Activated CD8-positive, alpha-beta memory T cell treated with anti-CD3 and anti-CD28 coated beads, Interleukin-2, amount 50 U/mL, for 48 hours (primary cell): ENCODE data around the gene GOLGA6D.
"Not testable (repeated sequence)": the region's sequence is repeated elsewhere in the genome, so short reads cannot be mapped to it uniquely, and the experiment has no call there.

Experiments
- DNase-seq: peaks from one replicate; pipeline ENCODE4 v3.0.0-alpha.2; 2020

Gene GOLGA6D

DNA sequence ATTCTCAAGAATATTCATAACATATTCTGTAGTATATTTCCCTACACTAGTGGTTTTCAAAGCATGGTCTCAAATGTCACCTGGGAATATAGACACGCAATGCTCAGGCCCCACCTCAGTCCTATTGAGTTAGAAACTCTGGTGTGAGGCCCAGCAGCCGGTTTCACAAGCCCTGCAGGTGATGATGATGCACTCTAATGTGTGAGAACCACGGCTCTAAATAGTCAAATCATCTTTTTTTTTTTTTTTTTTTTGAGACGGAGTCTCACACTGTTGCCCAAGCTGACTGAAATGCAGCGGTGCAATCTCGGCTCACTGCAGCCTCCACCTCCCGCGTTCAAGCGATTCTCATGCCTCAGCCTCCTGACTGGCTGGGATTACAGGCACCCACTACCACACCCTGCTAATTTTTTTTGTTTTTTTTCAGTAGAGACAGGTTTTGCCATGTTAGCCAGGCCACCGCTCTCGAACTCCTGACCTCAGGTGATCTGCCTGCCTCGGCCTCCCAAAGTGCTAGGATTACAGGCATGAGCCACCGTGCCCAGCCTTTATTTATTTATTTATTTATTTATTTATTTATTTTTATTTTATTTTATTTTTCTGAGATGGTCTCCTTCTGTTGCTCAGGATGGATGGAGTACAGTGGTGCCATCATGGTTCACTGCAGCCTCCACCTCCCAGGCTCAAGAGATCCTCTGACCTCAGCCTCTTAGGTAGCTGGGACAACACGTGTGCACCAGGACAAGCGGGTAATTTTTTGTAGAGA, 51.2 kb downstream of the GOLGA6D start:
- not testable (repeated sequence) for DNase-seq

DNA sequence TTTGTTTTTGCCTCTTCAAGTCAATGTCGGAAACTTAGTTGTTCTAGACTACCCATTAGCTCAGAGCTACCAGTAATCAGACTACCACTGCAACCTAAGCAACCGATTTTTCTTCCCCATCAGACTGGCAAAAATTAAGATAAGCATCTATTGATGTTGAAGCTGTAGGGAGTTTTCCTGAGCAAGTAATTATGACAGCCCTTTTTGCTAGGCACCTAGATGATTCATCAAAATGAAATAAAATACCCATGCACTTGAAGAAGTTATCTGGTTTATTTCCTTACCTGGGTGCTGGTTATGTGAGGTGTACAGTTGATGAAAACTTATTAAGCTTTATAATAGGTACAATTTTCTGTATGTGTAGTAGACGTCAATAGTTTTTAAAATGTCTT, 52.7 kb downstream of the GOLGA6D start:
- DNase-seq: no peak

DNA sequence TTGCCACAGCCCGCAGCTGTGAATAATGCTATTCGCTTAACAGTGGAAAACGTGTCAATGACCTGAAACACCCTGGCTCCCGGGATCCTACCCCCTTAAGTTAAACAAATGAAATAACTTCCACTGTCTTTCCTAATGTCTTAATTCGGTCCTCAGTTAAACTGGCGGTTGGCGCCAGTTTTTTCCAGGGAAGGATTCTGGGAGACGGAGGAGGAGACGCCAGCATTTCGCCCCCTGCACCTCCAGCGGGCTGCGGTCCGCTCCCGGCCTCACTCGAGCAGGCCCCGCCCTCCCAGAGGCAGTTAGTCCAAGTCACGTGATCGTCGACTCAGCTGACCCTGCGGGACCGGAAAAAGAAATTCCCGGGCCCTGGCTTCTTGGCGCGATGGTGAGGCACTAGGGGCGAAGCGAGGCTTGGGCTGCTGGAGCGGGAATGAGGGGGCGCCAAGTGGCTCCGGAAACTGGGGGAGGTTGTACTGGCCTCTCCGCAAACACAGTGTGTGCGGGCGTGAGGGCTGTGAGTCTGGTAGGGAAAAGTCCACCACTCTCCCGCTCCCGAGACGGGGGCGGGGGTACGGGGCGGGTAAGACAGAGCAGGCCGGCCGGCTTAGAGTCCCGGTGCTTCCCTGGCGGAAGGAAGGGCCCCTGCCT, 53.2 kb downstream of the GOLGA6D start, which contains the start of gene COMMD4:
COMMD4 (plus strand) TSS at position 359 of the 651 bp plus-strand sequence; CDS start at position 386, 27 bp downstream.
- peak; percentile 96 for DNase-seq

DNA sequence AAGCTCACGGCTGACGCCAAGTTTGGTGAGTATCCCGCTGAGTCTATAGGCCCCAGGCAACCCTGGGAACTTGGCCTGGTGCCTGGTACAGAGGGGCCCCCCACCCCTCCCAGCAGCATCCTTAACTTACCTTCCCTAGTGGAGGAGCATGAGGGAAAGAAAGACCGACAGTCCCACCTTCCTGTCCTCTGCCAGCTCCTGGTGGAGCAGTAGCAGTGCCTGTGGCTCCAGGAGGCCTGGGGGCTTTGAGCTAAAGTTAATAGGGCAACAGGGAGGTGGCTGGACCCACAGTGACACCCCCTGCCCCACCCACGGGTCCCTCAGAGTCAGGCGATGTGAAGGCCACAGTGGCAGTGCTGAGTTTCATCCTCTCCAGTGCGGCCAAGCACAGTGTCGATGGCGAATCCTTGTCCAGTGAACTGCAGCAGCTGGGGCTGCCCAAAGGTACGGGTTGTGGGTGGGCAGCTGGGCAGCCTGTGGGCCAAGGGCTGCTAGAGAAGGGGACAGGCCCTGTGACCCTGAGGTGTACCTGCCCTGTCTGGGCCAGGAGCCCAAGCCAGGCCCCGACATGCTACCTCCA, 56.1 kb downstream of the GOLGA6D start:
- no peak for DNase-seq

DNA sequence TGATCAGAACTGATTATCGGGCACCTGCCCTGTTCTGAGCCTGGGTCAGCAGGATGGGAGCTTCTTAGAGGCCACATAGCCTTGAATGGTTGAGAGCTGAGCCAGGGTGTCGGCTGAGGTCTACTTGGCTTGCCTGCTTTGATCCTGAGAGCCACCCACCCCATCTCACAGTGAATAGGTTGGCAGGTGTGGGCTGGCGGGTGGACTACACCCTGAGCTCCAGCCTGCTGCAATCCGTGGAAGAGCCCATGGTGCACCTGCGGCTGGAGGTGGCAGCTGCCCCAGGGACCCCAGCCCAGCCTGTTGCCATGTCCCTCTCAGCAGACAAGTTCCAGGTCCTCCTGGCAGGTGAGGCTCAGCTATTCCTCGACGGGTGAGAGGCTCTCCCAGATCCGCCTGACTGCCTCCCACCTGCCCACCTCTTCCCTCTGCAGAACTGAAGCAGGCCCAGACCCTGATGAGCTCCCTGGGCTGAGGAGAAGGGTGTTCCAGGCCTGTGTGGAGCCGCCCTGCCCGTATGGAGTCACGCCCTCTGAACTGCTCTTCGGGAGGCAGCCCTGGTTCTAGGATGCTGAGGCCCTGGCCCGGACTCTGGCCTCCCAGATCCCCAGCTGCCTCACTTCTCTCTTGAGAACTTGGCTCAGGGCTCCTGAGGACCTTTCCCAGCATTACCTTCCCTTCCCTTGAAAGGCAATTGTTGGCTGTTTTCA, 57.1 kb downstream of the GOLGA6D start:
- DNase-seq: no peak

DNA sequence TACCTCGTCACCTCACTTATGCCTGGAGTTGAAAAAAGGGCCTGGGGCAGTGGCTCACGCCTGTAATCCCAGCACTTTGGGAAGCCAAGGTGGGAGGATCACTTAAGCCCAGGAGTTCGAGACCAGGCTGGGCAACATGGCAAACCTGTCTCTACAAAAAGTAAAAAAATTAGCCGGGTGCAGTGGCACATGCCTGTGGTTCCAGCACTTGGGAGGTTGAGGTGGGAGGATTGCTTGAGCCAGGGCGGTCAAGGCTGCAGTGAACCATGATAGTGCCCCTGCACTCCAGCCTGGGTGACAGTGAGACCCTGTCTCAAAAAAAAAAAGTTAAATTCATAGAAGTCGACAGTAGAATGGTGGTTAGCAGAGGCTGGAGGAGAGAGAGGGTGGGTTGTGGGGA, 59.6 kb downstream of the GOLGA6D start:
- no peak for DNase-seq

DNA sequence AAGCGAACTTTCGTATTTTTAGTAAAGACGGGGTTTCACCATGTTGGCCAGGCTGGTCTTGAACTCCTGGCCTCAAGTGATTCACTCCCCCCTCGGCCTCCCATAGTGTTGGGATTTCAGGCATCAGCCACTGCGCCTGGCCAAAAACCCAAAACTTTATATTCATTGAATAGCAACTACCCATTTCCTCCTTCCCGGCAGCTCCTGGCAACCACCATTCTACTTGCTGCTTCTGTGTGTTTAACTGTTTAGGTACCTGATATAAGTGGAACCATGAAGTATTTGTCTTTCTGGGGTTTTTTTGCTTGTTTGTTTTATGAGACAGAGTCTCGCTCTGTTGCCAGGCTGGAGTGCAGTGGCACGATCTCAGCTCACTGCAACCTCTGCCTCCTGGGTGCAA, 61.3 kb downstream of the GOLGA6D start:
- not testable (repeated sequence) for DNase-seq
